HG03045 (cell line): Measurements from ENCODE around the gene CARD14.
"Not testable (repeated sequence)": the region's sequence is repeated elsewhere in the genome, so short reads cannot be mapped to it uniquely, and the experiment has no call there.

Experiments used
- ATAC-seq: cut with Tn5 transposase; IDR thresholded peaks from one replicate; pipeline ENCODE4 v1.9.1; 2021; ENCODE audit warnings: mild to moderate bottlenecking, moderate library complexity; ENCODE audit not compliant: unreplicated experiment

CARD14 gene

GRCh38 chr17:80222376-80223141, 52.7 kb downstream of the CARD14 start:
- no peak for ATAC-seq

GRCh38 chr17:80223142-80223815, 53.4 kb downstream of the CARD14 start:
- no peak for ATAC-seq

- no peak for ATAC-seq
Measured at GRCh38 chr17:80223838-80224497, 54.1 kb downstream of the CARD14 start.

- ATAC-seq: no peak
Measured at GRCh38 chr17:80224683-80225082, 54.9 kb downstream of the CARD14 start.

- no peak for ATAC-seq
Measured at GRCh38 chr17:80225230-80225629, 55.4 kb downstream of the CARD14 start.

GRCh38 chr17:80227156-80227555, 57.3 kb downstream of the CARD14 start:
- ATAC-seq: no peak

- ATAC-seq: no peak
Measured at GRCh38 chr17:80227666-80228065, 57.8 kb downstream of the CARD14 start.

- ATAC-seq: no peak
Measured at GRCh38 chr17:80228477-80228876, 58.6 kb downstream of the CARD14 start.

- ATAC-seq: no peak
Measured at GRCh38 chr17:80229011-80229410, 59.2 kb downstream of the CARD14 start.

- ATAC-seq: no peak
Measured at GRCh38 chr17:80232438-80232837, 62.6 kb downstream of the CARD14 start.

- ATAC-seq: no peak
Measured at GRCh38 chr17:80233202-80233601, 63.4 kb downstream of the CARD14 start.

- ATAC-seq: no peak
Measured at GRCh38 chr17:80236911-80237310, 67.1 kb downstream of the CARD14 start.

- no peak for ATAC-seq
Measured at GRCh38 chr17:80237386-80237785, 67.6 kb downstream of the CARD14 start.

- no peak for ATAC-seq
Measured at GRCh38 chr17:80242505-80242904, 72.7 kb downstream of the CARD14 start.

- no peak for ATAC-seq
Measured at GRCh38 chr17:80243526-80244433, 74.0 kb downstream of the CARD14 start.

GRCh38 chr17:80244448-80244847, 74.6 kb downstream of the CARD14 start:
- ATAC-seq: not testable (repeated sequence)

- ATAC-seq: no peak
Measured at GRCh38 chr17:80244871-80245509, 75.2 kb downstream of the CARD14 start.

GRCh38 chr17:80245566-80246265, 75.9 kb downstream of the CARD14 start:
- no peak for ATAC-seq

GRCh38 chr17:80246266-80246681, 76.4 kb downstream of the CARD14 start:
- no peak for ATAC-seq

- ATAC-seq: no peak
Measured at GRCh38 chr17:80246726-80247125, 76.9 kb downstream of the CARD14 start.
